Stimulated activated CD4-positive, alpha-beta T cell treated with anti-CD3 and anti-CD28 coated beads, TNF-alpha, amount 100 ng/mL, for 4 hours (primary cell): Measurements from ENCODE around the gene IQCE.

Experiments used
- DNase-seq, 3 experiments: peaks; one replicate each; pipeline ENCODE4 v3.0.0-alpha.2; 2020; ENCODE audit warnings: low read depth in 3 of 3

Gene IQCE

GRCh38 chr7:2634267-2635145, 75.7 kb downstream of the IQCE start:
- no peak for DNase-seq

GRCh38 chr7:2635148-2635668, 76.4 kb downstream of the IQCE start:
- DNase-seq = no peak

- DNase-seq = no peak
Observed at GRCh38 chr7:2635810-2636701, 77.3 kb downstream of the IQCE start.

GRCh38 chr7:2637066-2637471, 78.3 kb downstream of the IQCE start:
- DNase-seq = no peak

GRCh38 chr7:2637505-2638223, 78.9 kb downstream of the IQCE start:
- DNase-seq = no peak

- no peak for DNase-seq
Observed at GRCh38 chr7:2638224-2638991, 79.6 kb downstream of the IQCE start.

- no peak for DNase-seq
Observed at GRCh38 chr7:2639181-2639681, 80.5 kb downstream of the IQCE start.

GRCh38 chr7:2639695-2640481, 81.1 kb downstream of the IQCE start:
- DNase-seq = no peak

- no peak for DNase-seq
Observed at GRCh38 chr7:2640482-2640830, 81.7 kb downstream of the IQCE start.

- DNase-seq = no peak
Observed at GRCh38 chr7:2640846-2641316, 82.1 kb downstream of the IQCE start.

- no peak for DNase-seq
Observed at GRCh38 chr7:2641406-2642393, 82.9 kb downstream of the IQCE start.

GRCh38 chr7:2643386-2644219, 84.8 kb downstream of the IQCE start:
- DNase-seq = no peak

GRCh38 chr7:2644220-2644561, 85.4 kb downstream of the IQCE start:
- no peak for DNase-seq

- no peak for DNase-seq
Observed at GRCh38 chr7:2644562-2645273, 85.9 kb downstream of the IQCE start.

GRCh38 chr7:2645274-2645868, 86.6 kb downstream of the IQCE start:
- no peak for DNase-seq

GRCh38 chr7:2646336-2646679, 87.5 kb downstream of the IQCE start:
- no peak for DNase-seq
